ENCODE measurements around the gene TRDMT1.
A peak's percentile ranks its signal among the peaks of the same experiment; 100 is the strongest.

TRDMT1 gene

GRCh38 chr10:17100586-17100985, 100.9 kb downstream of the TRDMT1 start:
- no peak overlapping the region for H3K4me3 ChIP-seq (ENCODE audit: low read length)
- peak; percentile 33 for DNase-seq (ENCODE audit: low read depth)

GRCh38 chr10:17098012-17098411, 103.5 kb downstream of the TRDMT1 start:
- no peak for TF ChIP-seq CTCF (IDR thresholded peaks at IDR 0.05; ENCODE audit: insufficient read depth, low read depth, low read length, missing control alignments)
- H3K4me3 ChIP-seq (ENCODE audit: low read length) = no peak overlapping the region
- no peak for DNase-seq (ENCODE audit: low read depth)

More at GRCh38 chr10:17100586-17100985, 100.9 kb downstream of the TRDMT1 start:
- no peak for TF ChIP-seq CTCF (IDR thresholded peaks at IDR 0.05; ENCODE audit: insufficient read depth, low read depth, low read length, missing control alignments)
